ENCODE data around the gene IFNA2.
A peak's percentile ranks its signal among the peaks of the same experiment; 100 is the strongest.

IFNA2 gene

GRCh38 chr9:21350787-21351186 is 34.4 kb downstream of the IFNA2 start, which contains the start of gene IFNA6:
Gene IFNA6 (minus strand): TSS chr9:21350887. CDS start chr9:21350887, 0 bp downstream.
- no peak within 1 kb of the TSS for H3K4me3 ChIP-seq (ENCODE audit: low read length)
- TF ChIP-seq ZNF274 (IDR thresholded peaks at IDR 0.05; ENCODE audit: low read depth, low read length) = no peak

DNA sequence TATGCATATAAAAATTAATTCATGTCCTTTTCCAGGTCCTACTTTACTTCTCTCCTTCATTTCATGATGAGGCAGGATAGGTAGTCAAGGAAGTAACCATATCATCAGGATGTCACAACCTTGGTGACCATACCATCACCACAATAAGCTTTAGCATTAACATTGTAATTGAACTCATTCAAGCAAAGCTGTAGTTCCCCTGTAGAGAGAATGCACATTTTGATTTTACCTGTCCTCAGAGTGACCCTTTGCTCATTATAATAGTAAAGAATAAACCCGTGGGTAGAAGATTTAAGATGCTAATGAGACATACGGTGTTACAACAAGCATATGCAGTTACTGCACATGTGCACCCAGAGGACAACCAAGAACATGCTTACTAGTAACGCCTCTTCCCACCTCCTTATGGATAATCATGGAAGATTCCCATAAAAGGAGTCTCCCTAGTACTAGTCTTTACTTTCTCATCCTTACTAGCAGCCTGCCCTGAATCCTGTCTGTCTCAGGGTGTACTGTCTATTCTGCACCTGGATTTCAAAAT is 36.7 kb downstream of the IFNA2 start:
- no peak overlapping the region for H3K4me3 ChIP-seq (ENCODE audit: low read length)
- TF ChIP-seq ZNF274 (IDR thresholded peaks at IDR 0.05; ENCODE audit: low read depth, low read length) = no peak

- TF ChIP-seq ZNF274 (IDR thresholded peaks at IDR 0.05; ENCODE audit: low read depth, low read length) = no peak
- no peak overlapping the region for H3K4me3 ChIP-seq (ENCODE audit: low read length)
Observed at GRCh38 chr9:21340735-21341134, 44.5 kb downstream of the IFNA2 start.

- H3K4me3 ChIP-seq (ENCODE audit: low read length) = no peak overlapping the region
- no peak for TF ChIP-seq ZNF274 (IDR thresholded peaks at IDR 0.05; ENCODE audit: low read depth, low read length)
Observed at GRCh38 chr9:21336457-21336856, 48.7 kb downstream of the IFNA2 start.

DNA sequence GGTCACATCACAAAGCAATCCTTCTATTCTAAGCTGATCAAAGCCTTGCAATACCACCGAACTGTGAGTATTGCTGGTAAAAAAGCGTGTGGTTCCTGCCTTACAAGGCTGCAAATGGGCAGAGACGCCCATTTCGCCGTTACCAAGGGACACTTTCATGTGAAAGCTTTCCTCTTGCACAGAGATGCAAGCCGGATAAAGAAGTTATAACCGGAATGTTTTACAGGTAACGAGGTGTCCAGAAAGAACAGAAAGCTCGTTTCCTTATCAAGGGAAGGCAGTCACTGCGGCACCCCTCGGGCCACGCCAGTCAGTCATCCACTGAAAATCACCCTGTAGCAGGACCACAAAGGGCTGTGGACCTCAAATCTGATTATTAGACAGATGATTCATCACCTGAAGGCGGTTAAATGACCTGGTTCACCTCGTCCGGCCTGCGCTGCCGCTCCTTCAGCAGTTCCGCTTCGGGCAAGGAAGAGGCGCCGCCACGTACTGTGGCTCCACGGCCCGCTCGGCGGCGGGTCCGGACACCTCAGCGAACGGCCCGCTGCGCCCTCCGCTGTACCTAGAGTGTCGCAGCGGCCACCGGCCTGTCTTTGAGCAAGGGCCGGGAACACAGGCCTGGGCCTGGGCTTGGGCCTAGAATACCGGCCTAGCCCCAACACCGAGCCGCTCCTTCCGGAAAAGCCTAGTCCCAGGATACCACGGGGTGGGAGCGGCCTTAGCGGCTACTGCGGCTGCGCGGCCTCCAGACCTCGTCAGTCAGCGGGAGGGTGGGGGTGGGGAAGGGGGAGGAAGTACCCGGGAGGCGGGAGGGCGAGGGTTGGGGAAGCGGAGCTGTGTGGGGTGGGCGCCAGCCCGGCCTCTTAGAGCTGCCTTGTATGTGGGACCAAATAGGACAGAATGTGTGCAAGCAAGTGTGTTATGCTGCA is 50.2 kb downstream of the IFNA2 start, which contains the start of gene KLHL9:
Gene KLHL9, minus strand, starts transcription at position 704 of the 932 bp plus-strand sequence. Its CDS starts 545 bp downstream, at position 159.
- no peak for TF ChIP-seq ZNF274 (IDR thresholded peaks at IDR 0.05; ENCODE audit: low read depth, low read length)
- peak within 1 kb of the TSS; percentile 99 for H3K4me3 ChIP-seq (ENCODE audit: low read length)

All from GM08714 (cell line).